Endothelial cell of umbilical vein (primary cell): ENCODE data around the gene KCNK15.

Source experiments
- CTCF ChIP-seq, 2 donors: IDR thresholded peaks; 1 replicate in 1 of 2; 2 replicates in 1 of 2; pipeline ENCODE4 v1.5.1; 2011; ENCODE audit warnings: low read length in 2 of 2, mild to moderate bottlenecking in 2 of 2, moderate library complexity in 2 of 2, control low read depth in 1 of 2, inconsistent platforms in 1 of 2, low read depth in 1 of 2; ENCODE audit not compliant: insufficient read depth in 1 of 2; ENCODE audit errors: extremely low read depth in 1 of 2
- EZH2 ChIP-seq: IDR thresholded peaks from 2 replicates; pipeline ENCODE4 v1.6.1; 2012; ENCODE audit warnings: borderline replicate concordance, low read depth, mild to moderate bottlenecking, moderate library complexity, low read length, inconsistent platforms; ENCODE audit not compliant: severe bottlenecking
- FOS ChIP-seq: IDR thresholded peaks from 2 replicates; pipeline ENCODE4 v1.6.1; 2011; ENCODE audit warnings: mild to moderate bottlenecking, low read length, moderate library complexity, borderline replicate concordance; ENCODE audit not compliant: insufficient read depth
- MAX ChIP-seq: IDR thresholded peaks from 2 replicates; pipeline ENCODE4 v1.6.1; 2011; ENCODE audit not compliant: insufficient read depth, insufficient read length
- MYC ChIP-seq: IDR thresholded peaks from one replicate; pipeline ENCODE4 v1.6.1; 2011; ENCODE audit warnings: mild to moderate bottlenecking, low read depth, low read length
- POLR2A ChIP-seq: IDR thresholded peaks from 2 replicates; pipeline ENCODE4 v1.6.1; 2012; ENCODE audit warnings: low read depth, mild to moderate bottlenecking, control low read depth, low read length
- POLR2AphosphoS5 ChIP-seq: IDR thresholded peaks from 2 replicates; pipeline ENCODE4 v1.6.1; 2012; ENCODE audit warnings: low read depth, mild to moderate bottlenecking, control low read depth, low read length, moderate library complexity; ENCODE audit not compliant: insufficient read depth

- TF ChIP-seq CTCF (IDR thresholded peaks at IDR 0.05; ENCODE audit: extremely low read depth in 1 of 2, insufficient read depth in 1 of 2, low read depth in 1 of 2, low read length in 2 of 2) = no peak
- no peak for TF ChIP-seq EZH2
- no peak for TF ChIP-seq POLR2A
- TF ChIP-seq MAX = no peak
- no peak for TF ChIP-seq POLR2AphosphoS5
- no peak for TF ChIP-seq MYC
- TF ChIP-seq FOS = no peak
Measured at GRCh38 chr20:44745122-44745597, 505 bp upstream of the KCNK15 start.
